Measurements from ENCODE around the gene PEX1. TPM values are rescaled to one million over a fixed set of nuclear protein-coding genes. Genes with fewer than 3 reads are reported as not detected.

The PEX1 gene
- total RNA-seq, 1 experiment from 2014 or later, result 66.1 TPM

DNA sequence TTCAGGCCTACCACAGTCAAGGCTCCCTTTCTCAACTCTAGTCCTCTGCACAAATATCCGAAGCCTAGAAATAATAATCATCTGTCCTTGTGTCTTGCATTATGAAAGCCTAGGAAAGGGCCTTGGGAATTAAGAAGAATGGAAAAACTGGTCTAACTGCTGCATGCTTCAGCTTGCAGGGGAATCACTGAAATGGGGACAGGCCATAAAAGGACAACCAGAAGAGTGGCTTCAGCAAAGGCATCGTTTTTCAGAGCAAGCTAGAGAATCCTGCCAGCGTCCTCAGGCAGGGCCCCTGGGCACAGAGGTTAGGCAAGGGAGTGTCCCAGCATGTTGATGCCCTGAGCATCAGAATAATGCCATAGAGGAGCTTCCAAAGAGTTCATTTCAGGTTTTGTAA is 63.8 kb downstream of the PEX1 start:
- H4K20me1 ChIP-seq (ENCODE audit: insufficient read depth, low read depth, low read length), result no peaks in the 10 kb centered on the region
- no peak overlapping the region for H3K4me2 ChIP-seq (ENCODE audit: low read depth, low read length, poor library complexity, severe bottlenecking)
- DNase-seq, result no peak
- no peak overlapping the region for H3K4me3 ChIP-seq (ENCODE audit: low read length)
- H3K79me2 ChIP-seq (ENCODE audit: low read length), result no peaks in the 10 kb centered on the region
- no peak overlapping the region for H3K27ac ChIP-seq (ENCODE audit: low read length)
- no peak overlapping the region for H3K9ac ChIP-seq (ENCODE audit: low read length)
- H3K9me3 ChIP-seq (ENCODE audit: low read length), result no peaks in the 10 kb centered on the region
- H2AFZ ChIP-seq (ENCODE audit: low read length), result no peak overlapping the region
- H3K27me3 ChIP-seq (ENCODE audit: low read length), result no peaks in the 10 kb centered on the region
- H3K36me3 ChIP-seq (ENCODE audit: insufficient read depth, low read length), result no peaks in the 10 kb centered on the region
- peaks cover 9% of the 10 kb centered on the region for H3K4me1 ChIP-seq (ENCODE audit: low read length)
- no peaks in the 10 kb centered on the region for H3K9me2 ChIP-seq (replicated peaks; ENCODE audit: insufficient read depth, low read length)

- no peak for DNase-seq
- Histone ChIP-seq H3K4me2 (ENCODE audit: low read depth, low read length, poor library complexity, severe bottlenecking) (no peak overlapping the region), H3K4me1 (ENCODE audit: low read length) (peaks cover 9% of the 10 kb centered on the region), H3K27ac (ENCODE audit: low read length) (no peak overlapping the region), H3K79me2 (ENCODE audit: low read length) (no peaks in the 10 kb centered on the region), H3K9me3 (ENCODE audit: low read length) (no peaks in the 10 kb centered on the region), H4K20me1 (ENCODE audit: insufficient read depth, low read depth, low read length) (no peaks in the 10 kb centered on the region), H2AFZ (ENCODE audit: low read length) (peak overlapping the region; percentile 3; the same call in 1 of the 2 replicates), H3K9me2 (replicated peaks; ENCODE audit: insufficient read depth, low read length) (no peaks in the 10 kb centered on the region), H3K27me3 (ENCODE audit: low read length) (no peaks in the 10 kb centered on the region), H3K9ac (ENCODE audit: low read length) (no peak overlapping the region), H3K4me3 (ENCODE audit: low read length) (no peak overlapping the region), H3K36me3 (ENCODE audit: insufficient read depth, low read length) (no peaks in the 10 kb centered on the region)
These were observed 65.8 kb downstream of the PEX1 start for GRCh38 chr7:92462560-92462959.

GRCh38 chr7:92461027-92462003 is 67.0 kb downstream of the PEX1 start:
- Histone ChIP-seq H2AFZ (ENCODE audit: low read length) (peak overlapping the region; percentile 86), H3K9me3 (ENCODE audit: low read length) (no peaks in the 10 kb centered on the region), H3K9me2 (replicated peaks; ENCODE audit: insufficient read depth, low read length) (no peaks in the 10 kb centered on the region), H3K36me3 (ENCODE audit: insufficient read depth, low read length) (peaks cover 5% of the 10 kb centered on the region), H3K4me2 (ENCODE audit: low read depth, low read length, poor library complexity, severe bottlenecking) (peak overlapping the region; percentile 34), H3K4me1 (ENCODE audit: low read length) (peaks cover 9% of the 10 kb centered on the region), H3K27ac (ENCODE audit: low read length) (no peak overlapping the region), H3K27me3 (ENCODE audit: low read length) (no peaks in the 10 kb centered on the region), H3K79me2 (ENCODE audit: low read length) (no peaks in the 10 kb centered on the region), H3K4me3 (ENCODE audit: low read length) (no peak overlapping the region), H4K20me1 (ENCODE audit: insufficient read depth, low read depth, low read length) (no peaks in the 10 kb centered on the region), H3K9ac (ENCODE audit: low read length) (no peak overlapping the region)
- DNase-seq, result peak; percentile 89

- H4K20me1 ChIP-seq (ENCODE audit: insufficient read depth, low read depth, low read length), result no peaks in the 10 kb centered on the region
- H3K27me3 ChIP-seq (ENCODE audit: low read length), result no peaks in the 10 kb centered on the region
- H3K9me3 ChIP-seq (ENCODE audit: low read length), result no peaks in the 10 kb centered on the region
- H3K27ac ChIP-seq (ENCODE audit: low read length), result no peak overlapping the region
- no peak overlapping the region for H3K4me3 ChIP-seq (ENCODE audit: low read length)
- H3K4me2 ChIP-seq (ENCODE audit: low read depth, low read length, poor library complexity, severe bottlenecking), result no peak overlapping the region
- no peak overlapping the region for H3K9ac ChIP-seq (ENCODE audit: low read length)
- no peaks in the 10 kb centered on the region for H3K9me2 ChIP-seq (replicated peaks; ENCODE audit: insufficient read depth, low read length)
- peaks cover 13% of the 10 kb centered on the region for H3K36me3 ChIP-seq (ENCODE audit: insufficient read depth, low read length)
- H2AFZ ChIP-seq (ENCODE audit: low read length), result no peak overlapping the region
- H3K79me2 ChIP-seq (ENCODE audit: low read length), result no peaks in the 10 kb centered on the region
- peaks cover 9% of the 10 kb centered on the region for H3K4me1 ChIP-seq (ENCODE audit: low read length)
- no peak for DNase-seq
These were observed 67.8 kb downstream of the PEX1 start for GRCh38 chr7:92460510-92460909.

DNA sequence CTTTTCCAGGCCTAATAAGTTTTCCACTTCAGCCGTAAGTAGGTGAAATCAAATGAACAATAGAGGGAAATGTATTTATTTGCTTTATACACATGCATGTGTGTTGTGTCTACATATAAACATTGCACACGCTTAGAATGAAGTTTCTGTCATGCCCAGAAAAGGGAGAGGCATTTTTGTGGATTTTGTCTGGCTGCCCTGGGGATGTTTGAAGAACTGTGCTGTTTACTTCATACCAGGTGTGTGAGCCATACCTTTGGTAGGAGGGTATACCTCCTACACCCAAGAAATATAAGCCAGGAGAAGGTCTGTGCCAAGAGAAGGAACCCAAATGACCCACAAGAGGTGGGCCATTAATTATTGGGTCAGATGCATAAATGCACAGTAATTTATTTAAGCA is 68.2 kb downstream of the PEX1 start:
- Histone ChIP-seq H3K79me2 (ENCODE audit: low read length) (no peaks in the 10 kb centered on the region), H4K20me1 (ENCODE audit: insufficient read depth, low read depth, low read length) (no peaks in the 10 kb centered on the region), H3K9ac (ENCODE audit: low read length) (no peak overlapping the region), H3K27me3 (ENCODE audit: low read length) (no peaks in the 10 kb centered on the region), H3K36me3 (ENCODE audit: insufficient read depth, low read length) (peaks cover 17% of the 10 kb centered on the region), H3K4me1 (ENCODE audit: low read length) (peaks cover 9% of the 10 kb centered on the region), H3K9me3 (ENCODE audit: low read length) (no peaks in the 10 kb centered on the region), H3K27ac (ENCODE audit: low read length) (no peak overlapping the region), H3K4me2 (ENCODE audit: low read depth, low read length, poor library complexity, severe bottlenecking) (no peak overlapping the region), H2AFZ (ENCODE audit: low read length) (no peak overlapping the region), H3K4me3 (ENCODE audit: low read length) (no peak overlapping the region), H3K9me2 (replicated peaks; ENCODE audit: insufficient read depth, low read length) (no peaks in the 10 kb centered on the region)
- no peak for DNase-seq

DNA sequence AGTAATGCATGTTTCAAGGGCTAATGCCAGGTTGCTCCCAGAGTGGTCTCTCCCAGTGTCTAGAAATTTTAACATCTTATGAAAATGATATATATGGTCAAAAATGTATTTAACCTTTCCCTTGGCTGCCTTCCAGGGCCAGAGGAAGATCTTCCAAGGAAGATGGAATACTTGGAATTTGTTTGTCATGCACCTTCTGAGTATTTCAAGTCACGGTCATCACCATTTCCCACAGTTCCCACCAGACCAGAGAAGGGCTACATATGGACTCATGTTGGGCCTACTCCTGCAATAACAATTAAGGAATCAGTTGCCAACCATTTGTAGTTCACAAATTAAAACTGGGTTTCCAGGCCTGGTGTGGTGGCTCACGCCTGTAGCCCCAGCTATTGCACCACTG is 72.1 kb downstream of the PEX1 start:
- Histone ChIP-seq H2AFZ (ENCODE audit: low read length) (no peak overlapping the region), H3K4me1 (ENCODE audit: low read length) (0 out of 2 replicates have a peak, but pooled peaks cover 3% of the 10 kb centered on the region), H3K27ac (ENCODE audit: low read length) (no peak overlapping the region)

DNA sequence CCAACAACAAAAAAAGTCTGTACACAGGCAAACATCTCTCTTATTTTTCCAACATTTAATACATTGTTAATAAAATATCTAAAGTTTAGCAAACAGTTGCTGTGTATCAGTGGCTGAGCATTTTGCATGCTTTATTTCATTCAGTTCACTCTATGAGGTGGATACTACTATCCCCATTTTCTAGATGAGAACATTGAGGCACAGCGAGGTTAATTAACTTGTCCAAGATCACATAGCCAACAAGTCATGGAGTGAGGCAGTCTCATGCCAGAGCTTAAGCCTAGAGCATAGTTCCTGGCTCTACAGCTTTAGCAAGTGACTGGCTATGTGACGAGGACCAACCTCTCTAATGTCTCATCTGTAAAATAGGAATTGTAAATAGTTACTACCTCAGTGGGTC is 76.7 kb downstream of the PEX1 start:
- Histone ChIP-seq H3K4me2 (ENCODE audit: low read depth, low read length, poor library complexity, severe bottlenecking) (no peak overlapping the region), H3K4me1 (ENCODE audit: low read length) (peaks cover 15% of the 10 kb centered on the region), H3K79me2 (ENCODE audit: low read length) (peaks cover 18% of the 10 kb centered on the region), H3K27me3 (ENCODE audit: low read length) (no peaks in the 10 kb centered on the region), H3K4me3 (ENCODE audit: low read length) (no peak overlapping the region), H3K9ac (ENCODE audit: low read length) (no peak overlapping the region), H3K9me3 (ENCODE audit: low read length) (no peaks in the 10 kb centered on the region), H3K27ac (ENCODE audit: low read length) (no peak overlapping the region), H3K36me3 (ENCODE audit: insufficient read depth, low read length) (peaks cover 43% of the 10 kb centered on the region), H3K9me2 (replicated peaks; ENCODE audit: insufficient read depth, low read length) (no peaks in the 10 kb centered on the region), H2AFZ (ENCODE audit: low read length) (no peak overlapping the region), H4K20me1 (ENCODE audit: insufficient read depth, low read depth, low read length) (no peaks in the 10 kb centered on the region)
- no peak for DNase-seq

More for the DNA sequence above, 72.1 kb downstream of the PEX1 start:
- H3K9me2 ChIP-seq (replicated peaks; ENCODE audit: insufficient read depth, low read length), result no peaks in the 10 kb centered on the region
- no peaks in the 10 kb centered on the region for H3K9me3 ChIP-seq (ENCODE audit: low read length)
- H3K36me3 ChIP-seq (ENCODE audit: insufficient read depth, low read length), result peaks cover 34% of the 10 kb centered on the region
- H4K20me1 ChIP-seq (ENCODE audit: insufficient read depth, low read depth, low read length), result no peaks in the 10 kb centered on the region
- H3K79me2 ChIP-seq (ENCODE audit: low read length), result no peaks in the 10 kb centered on the region
- no peak overlapping the region for H3K9ac ChIP-seq (ENCODE audit: low read length)
- H3K27me3 ChIP-seq (ENCODE audit: low read length), result no peaks in the 10 kb centered on the region
- no peak overlapping the region for H3K4me3 ChIP-seq (ENCODE audit: low read length)
- no peak for DNase-seq
- no peak overlapping the region for H3K4me2 ChIP-seq (ENCODE audit: low read depth, low read length, poor library complexity, severe bottlenecking)

DNA sequence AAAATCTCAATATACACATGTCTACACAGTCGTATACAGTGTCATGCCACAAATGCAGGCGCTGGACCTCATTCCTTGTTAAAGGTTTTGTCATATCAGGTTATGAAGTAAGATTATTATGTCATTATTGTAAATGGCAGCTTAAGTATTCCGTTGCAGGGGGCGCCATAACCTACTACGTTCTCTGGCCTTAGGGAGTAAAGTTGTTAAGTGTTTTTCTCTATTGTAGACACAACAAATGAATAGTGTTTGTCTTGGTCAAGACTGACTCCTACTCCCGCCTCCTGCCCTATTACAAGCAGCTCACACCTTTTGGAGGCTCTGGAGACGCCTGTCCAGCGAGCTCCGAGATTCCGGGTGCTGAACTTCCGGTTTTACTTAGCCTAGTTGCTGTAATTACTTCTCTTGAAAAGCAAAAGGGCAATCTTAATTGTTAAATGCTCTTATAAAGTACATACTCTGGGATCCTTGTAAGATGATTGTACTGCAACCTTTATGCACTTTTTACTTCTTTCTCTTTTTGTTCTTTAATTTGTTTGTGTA is 80.0 kb downstream of the PEX1 start:
- no peaks in the 10 kb centered on the region for H4K20me1 ChIP-seq (ENCODE audit: insufficient read depth, low read depth, low read length)
- no peaks in the 10 kb centered on the region for H3K9me2 ChIP-seq (replicated peaks; ENCODE audit: insufficient read depth, low read length)
- H3K9ac ChIP-seq (ENCODE audit: low read length), result peak overlapping the region; percentile 99
- H3K79me2 ChIP-seq (ENCODE audit: low read length), result peaks cover 18% of the 10 kb centered on the region
- H3K36me3 ChIP-seq (ENCODE audit: insufficient read depth, low read length), result peaks cover 18% of the 10 kb centered on the region
- H2AFZ ChIP-seq (ENCODE audit: low read length), result peak overlapping the region; percentile 91
- H3K4me1 ChIP-seq (ENCODE audit: low read length), result peaks cover 18% of the 10 kb centered on the region
- peak; percentile 83 for DNase-seq
- H3K27me3 ChIP-seq (ENCODE audit: low read length), result no peaks in the 10 kb centered on the region
- peak overlapping the region; percentile 95 for H3K4me3 ChIP-seq (ENCODE audit: low read length)
- H3K27ac ChIP-seq (ENCODE audit: low read length), result peak overlapping the region; percentile 80
- peak overlapping the region; percentile 98 for H3K4me2 ChIP-seq (ENCODE audit: low read depth, low read length, poor library complexity, severe bottlenecking)
- H3K9me3 ChIP-seq (ENCODE audit: low read length), result no peaks in the 10 kb centered on the region
